HCT116 (cell line): ENCODE data around the gene ACOX3.

ENCODE experiments used
- CBX3 ChIP-seq: IDR thresholded peaks from 2 replicates; pipeline ENCODE4 v1.6.1; 2012; ENCODE audit warnings: low read depth
- EZH2 ChIP-seq: fragments of 200-600 bp; sonication (generic); IDR thresholded peaks from 2 replicates; pipeline ENCODE4 v1.6.1; 2017; ENCODE audit warnings: antibody characterized with exemption, mixed run types
- JUND ChIP-seq: IDR thresholded peaks from 2 replicates; pipeline ENCODE4 v1.6.1; 2012
- POLR2AphosphoS5 ChIP-seq: IDR thresholded peaks from 2 replicates; pipeline ENCODE4 v1.6.1; 2011; ENCODE audit warnings: mild to moderate bottlenecking, low read depth, low read length, moderate library complexity
- RAD21 ChIP-seq: IDR thresholded peaks from 2 replicates; pipeline ENCODE4 v1.6.1; 2012; ENCODE audit warnings: low read depth, mild to moderate bottlenecking
- SP1 ChIP-seq: IDR thresholded peaks from 2 replicates; pipeline ENCODE4 v1.6.1; 2012; ENCODE audit warnings: low read depth
- SRF ChIP-seq: IDR thresholded peaks from 2 replicates; pipeline ENCODE4 v1.6.1; 2012; ENCODE audit warnings: low read depth
- YY1 ChIP-seq: IDR thresholded peaks from 2 replicates; pipeline ENCODE4 v1.6.1; 2011; ENCODE audit warnings: low read length, low read depth, moderate library complexity, mild to moderate bottlenecking; ENCODE audit not compliant: insufficient replicate concordance; ENCODE audit errors: extremely low read depth
- ZFX ChIP-seq: fragments of 450-650 bp; IDR thresholded peaks from 2 replicates; pipeline ENCODE4 v1.6.1; 2017
- TF ChIP-seq, protein P1 (sequence below), 3 experiments: fragments of 200-600 bp in 1 of 3; sonication (generic) in 1 of 3; IDR thresholded peaks in 2 of 3; conservative IDR thresholded peaks in 1 of 3; 2 replicates each; pipeline ENCODE4 v1.5.1; 2012 to 2017; ENCODE audit warnings: low read depth in 2 of 3, low read length in 2 of 3, antibody characterized with exemption in 1 of 3, borderline replicate concordance in 1 of 3, control low read depth in 1 of 3, mild to moderate bottlenecking in 1 of 3, mixed read lengths in 1 of 3, mixed run types in 1 of 3, moderate library complexity in 1 of 3; ENCODE audit not compliant: insufficient read depth in 1 of 3
- TF ChIP-seq, protein P2 (sequence below): IDR thresholded peaks from 2 replicates; pipeline ENCODE4 v1.6.1; 2012

DNA sequence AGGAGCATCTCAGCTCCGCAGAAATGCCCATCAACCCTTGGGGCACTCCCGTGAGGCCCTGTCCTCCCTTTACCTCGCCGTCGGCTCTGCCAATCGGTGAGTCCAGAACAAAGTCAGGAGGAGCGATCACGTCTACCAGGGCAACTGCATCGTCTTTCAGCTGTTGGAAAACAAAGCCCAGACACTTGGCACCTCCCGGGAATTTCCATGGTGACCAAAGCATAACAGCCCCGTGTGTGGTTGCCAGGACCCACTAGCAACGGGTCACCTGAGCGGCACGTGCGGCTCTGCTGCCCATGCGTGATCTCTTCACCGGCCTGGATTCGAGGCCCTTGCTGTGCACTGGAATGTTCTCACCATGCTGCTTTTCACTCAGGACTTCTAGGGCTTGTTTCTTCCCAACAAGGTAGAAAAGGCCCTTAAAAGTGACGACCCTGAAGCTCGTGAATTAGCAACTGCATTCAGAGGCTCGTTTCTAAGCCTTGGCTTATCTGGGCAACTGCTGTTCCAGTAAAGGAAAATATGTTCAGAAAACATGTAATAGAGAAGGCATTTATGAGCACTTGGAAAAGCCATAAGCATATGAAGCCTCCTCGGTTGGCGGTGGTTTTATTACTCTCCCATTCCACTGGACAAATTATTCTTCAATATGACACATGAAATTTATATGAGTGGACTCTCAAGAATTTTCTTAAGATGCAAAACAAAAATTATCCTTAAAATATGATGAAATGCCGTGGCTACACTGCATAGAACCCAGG is 69.5 kb downstream of the ACOX3 start:
- TF ChIP-seq, protein P1, sequence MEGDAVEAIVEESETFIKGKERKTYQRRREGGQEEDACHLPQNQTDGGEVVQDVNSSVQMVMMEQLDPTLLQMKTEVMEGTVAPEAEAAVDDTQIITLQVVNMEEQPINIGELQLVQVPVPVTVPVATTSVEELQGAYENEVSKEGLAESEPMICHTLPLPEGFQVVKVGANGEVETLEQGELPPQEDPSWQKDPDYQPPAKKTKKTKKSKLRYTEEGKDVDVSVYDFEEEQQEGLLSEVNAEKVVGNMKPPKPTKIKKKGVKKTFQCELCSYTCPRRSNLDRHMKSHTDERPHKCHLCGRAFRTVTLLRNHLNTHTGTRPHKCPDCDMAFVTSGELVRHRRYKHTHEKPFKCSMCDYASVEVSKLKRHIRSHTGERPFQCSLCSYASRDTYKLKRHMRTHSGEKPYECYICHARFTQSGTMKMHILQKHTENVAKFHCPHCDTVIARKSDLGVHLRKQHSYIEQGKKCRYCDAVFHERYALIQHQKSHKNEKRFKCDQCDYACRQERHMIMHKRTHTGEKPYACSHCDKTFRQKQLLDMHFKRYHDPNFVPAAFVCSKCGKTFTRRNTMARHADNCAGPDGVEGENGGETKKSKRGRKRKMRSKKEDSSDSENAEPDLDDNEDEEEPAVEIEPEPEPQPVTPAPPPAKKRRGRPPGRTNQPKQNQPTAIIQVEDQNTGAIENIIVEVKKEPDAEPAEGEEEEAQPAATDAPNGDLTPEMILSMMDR (IDR thresholded peaks at IDR 0.05 in 2 of 3, conservative IDR thresholded peaks at IDR 0.05 in 1 of 3; ENCODE audit: borderline replicate concordance in 1 of 3, insufficient read depth in 1 of 3, low read depth in 2 of 3, low read length in 2 of 3), result no peak
- TF ChIP-seq SP1, result no peak
- no peak for TF ChIP-seq JUND
- no peak for TF ChIP-seq EZH2
- no peak for TF ChIP-seq YY1
- no peak for TF ChIP-seq ZFX
- no peak for TF ChIP-seq CBX3
- TF ChIP-seq POLR2AphosphoS5, result no peak
- TF ChIP-seq SRF, result no peak
- TF ChIP-seq, protein P2, sequence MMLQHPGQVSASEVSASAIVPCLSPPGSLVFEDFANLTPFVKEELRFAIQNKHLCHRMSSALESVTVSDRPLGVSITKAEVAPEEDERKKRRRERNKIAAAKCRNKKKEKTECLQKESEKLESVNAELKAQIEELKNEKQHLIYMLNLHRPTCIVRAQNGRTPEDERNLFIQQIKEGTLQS, result no peak
- no peak for TF ChIP-seq RAD21
